ENCODE data around the gene STK17B. TPM values are rescaled to one million over a fixed set of nuclear protein-coding genes. Genes with fewer than 3 reads are reported as not detected.

Gene STK17B
- total RNA-seq, 2 donors from 2014 or later: 11.2 to 11.5 TPM

DNA sequence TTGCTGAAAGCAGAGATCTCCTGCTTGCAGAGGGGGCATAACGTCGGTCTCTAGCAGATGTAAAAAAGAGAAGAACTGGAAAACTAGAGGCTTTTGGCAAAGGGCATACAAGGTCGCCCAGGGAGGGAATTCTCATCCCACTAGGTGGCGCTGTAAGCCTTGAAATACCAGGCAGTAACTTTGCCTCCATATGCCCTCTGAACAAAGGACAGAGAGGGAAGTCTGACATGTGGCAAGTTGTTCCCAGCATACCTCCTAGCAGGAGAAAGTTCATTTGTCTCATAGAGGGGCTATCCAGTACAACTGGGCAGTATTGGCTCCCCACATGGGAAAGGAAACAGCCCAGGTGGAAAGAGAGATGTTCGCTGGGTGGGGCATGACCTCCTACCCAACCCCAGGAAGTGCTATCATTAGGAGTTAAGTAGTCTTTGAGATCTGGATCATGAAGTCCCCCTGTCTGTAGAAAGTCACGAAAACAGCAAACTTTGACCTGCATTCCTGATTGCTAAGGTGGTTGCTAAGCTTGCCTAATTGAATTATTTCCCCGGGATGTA is 39.9 kb downstream of the STK17B start:
- ATAC-seq (peak in 1 of 2 donors; percentile 51), DNase-seq (no peak)
- intact Hi-C loops (cut with DNase I): no loop called here

DNA sequence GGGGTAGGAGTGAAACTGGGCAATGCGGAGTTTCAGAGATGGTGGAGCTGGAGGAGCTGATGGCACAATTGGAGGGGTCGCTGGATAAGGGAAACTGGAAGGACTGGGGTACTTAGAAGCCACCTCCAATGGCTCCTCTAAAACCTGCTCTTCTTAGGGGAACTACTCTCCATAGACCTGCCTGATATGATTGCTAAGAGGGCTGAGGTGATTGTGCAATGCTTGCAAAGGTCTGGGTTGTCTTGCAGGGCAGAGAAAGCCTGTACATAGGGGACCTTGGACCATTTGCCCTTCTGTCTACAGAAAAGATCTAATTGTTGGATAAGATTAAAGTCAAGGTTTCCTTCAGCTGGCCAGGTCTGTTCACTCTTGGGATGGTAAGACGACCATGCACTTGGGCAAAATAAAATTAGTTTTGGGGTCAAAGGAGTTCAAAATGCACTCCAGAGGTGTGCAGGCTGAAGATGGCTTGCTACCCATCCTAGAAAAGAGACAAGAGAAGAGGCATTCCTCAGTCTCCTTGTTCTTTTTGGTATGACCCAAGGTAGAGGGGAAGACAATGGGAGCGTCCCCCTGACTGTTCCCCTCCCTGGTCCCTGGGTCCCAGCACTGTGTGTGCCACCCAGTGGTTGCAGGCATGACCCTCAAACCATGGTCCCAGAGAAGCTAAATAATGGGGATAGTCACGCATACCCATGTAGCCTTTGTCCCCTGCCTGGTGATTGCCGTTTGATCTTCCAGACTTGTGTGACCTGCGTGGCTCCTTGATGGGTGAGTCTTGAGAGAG is 41.1 kb downstream of the STK17B start:
- intact Hi-C loops (cut with DNase I): no loop called here
- no peak for ATAC-seq
- DNase-seq: no peak

DNA sequence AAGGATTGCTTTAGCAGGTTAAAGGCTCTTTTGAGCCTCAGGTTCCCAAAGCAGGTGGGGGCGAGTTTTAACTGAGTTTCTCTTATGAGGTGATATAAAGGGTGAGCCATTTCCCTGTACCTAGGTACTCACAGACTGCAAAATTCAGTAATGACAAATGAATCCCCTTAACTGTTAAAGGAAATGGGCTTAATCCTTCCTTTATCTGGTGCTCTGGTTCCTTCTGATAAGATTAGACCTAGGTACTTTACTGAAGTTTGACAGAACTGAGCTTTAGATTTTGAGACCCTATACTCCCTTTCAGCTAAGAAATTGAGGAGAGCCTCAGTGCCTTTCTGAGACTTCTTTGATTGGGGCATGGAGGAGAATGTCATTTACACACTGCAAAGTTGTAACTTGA is 42.6 kb downstream of the STK17B start:
- no peak for ATAC-seq
- intact Hi-C loops (cut with DNase I): no loop called here
- DNase-seq: no peak

DNA sequence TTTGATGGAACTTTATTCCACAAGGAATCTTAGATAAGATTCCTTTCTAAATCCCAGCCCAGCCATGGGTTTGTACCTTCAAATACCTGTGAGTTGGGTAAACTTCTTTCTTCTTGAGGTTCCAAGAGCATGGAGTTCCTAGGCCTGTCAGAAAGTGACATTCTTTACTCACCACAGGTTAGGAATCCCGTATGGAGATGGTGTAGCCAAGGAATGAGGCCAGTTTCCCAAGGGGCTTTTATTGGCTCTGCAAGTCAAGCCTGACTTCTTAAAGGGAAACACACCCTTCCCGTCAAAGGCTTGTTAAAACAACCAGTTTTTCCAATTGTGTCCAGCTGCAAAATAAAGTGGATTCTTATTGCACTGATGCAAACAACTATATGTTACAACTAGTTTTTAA is 45.8 kb downstream of the STK17B start:
- no peak for DNase-seq
- intact Hi-C loops (cut with DNase I): no loop called here
- no peak for ATAC-seq

DNA sequence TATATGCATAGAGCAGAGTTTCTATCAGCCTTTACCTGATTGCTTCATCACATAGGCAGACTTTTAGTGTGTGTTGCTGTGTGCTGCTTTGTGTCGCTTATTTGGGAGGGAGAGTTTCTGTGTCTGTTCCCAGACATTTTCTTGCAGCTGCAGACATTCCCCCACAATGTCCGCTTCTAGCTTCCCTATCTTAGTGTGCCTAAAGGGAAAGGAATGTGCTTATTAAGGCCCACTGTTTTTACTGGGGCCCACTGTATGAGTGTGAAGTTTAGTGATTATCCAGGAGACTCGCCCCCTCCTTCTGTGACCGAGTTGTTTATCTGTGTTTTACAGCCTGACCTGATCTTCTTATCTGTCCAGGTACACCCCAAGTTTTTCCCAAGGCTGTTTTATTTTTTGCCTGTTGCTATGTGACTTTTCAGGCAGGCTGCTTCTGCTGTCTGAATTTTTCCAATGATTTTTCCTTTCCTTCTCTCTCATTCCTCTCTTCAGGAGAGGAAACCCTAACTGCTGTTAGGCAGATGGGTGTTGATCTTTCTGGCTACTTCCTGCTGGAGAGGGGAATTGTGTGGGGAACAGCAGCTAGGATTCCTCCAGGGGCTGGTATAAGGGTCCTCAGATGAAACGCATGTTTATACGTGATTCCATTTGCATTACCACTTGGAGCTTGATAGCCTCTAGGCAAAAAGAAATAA is 47.6 kb downstream of the STK17B start:
- DNase-seq (no peak), ATAC-seq (peak in 1 of 2 donors; percentile 55)
- intact Hi-C loops (cut with DNase I): no loop called here

DNA sequence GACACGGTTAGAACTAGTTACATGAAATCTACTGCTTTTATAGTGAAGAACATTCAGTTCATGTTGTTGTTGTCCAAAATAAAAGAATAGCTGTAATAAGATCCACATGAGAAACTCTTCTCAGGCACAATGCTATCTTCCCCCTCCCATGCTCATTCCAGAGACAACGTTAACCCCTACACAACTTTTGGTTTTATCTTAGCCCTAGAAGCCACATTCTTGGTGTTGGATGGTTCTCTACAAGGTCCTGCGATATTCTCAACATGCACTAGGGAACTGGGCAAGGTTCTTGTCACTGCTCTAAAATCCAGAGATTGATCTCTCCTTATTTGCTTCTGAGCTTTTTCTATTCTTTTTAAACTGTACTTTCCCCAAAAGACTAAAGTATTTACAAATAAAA is 51.5 kb downstream of the STK17B start:
- ATAC-seq: no peak
- intact Hi-C loops (cut with DNase I): no loop called here
- DNase-seq: no peak

DNA sequence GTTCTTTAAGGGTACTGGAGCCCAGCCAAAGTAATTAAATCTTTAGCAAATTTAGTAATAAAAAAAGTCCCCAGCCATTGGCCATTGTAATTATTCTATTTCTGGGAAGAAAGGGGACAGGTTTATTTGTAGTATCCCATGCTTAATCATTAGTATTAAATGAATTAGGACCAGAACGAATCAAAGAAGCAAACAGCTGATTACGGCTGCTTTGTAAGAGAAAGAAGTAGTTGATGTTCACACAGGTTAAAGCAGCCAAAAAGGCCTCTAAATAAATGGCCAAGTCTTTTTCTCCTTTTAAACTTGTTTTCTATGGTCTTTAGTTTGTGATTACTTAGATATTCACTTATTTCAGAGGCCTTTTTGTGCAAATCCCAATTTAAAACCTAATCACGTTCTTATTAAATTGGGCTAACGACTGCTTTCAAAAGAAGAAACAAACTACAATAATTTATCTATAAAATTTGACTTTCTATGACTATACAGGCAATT is 54.1 kb downstream of the STK17B start:
- intact Hi-C loops (cut with DNase I): no loop called here
- ATAC-seq (no peak), DNase-seq (no peak)

DNA sequence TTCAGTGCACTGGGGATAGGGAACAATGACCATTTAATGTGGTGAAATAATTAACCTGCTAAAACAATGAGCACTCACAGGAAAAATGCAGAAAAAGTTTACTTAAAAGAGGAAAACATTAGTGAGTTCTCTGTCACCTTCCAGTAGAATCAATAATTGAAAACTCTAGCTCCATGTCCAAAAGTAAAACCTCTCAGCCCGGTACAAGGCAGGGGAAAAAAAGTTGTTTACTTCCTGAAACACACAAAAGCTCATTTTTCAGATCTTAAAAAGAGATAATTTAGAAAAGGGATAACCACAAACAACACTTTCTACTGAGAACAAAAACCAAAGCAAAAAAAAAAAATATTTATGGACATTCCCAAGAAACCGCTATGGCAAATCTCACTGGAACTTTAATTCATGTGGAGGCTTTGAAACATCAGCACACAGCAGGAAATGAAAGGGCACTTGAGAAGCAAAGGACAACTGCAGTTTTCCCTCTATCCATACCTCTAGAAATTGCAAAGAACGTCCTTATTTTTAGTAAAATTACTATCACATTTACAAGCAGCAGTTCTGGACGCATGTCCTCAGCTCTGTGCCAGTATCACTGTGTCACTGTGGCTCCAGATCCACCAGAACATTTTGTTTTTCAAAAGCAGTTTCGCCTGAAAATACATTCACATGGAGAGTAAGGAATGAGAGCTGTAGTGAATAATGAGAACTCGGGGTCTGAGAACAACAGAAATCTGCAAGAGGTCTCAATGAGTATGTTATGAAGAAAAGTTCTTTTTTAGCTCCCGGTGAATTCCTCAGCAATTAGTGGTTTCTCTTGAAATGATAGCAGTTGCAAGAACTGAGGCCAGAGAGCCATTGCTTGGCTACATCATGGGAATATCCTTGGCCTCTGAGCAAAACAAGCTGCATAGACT is 58.1 kb downstream of the STK17B start:
- intact Hi-C loops (cut with DNase I): no loop called here
- ATAC-seq (peak in 1 of 2 donors; percentile 31), DNase-seq (no peak)

DNA sequence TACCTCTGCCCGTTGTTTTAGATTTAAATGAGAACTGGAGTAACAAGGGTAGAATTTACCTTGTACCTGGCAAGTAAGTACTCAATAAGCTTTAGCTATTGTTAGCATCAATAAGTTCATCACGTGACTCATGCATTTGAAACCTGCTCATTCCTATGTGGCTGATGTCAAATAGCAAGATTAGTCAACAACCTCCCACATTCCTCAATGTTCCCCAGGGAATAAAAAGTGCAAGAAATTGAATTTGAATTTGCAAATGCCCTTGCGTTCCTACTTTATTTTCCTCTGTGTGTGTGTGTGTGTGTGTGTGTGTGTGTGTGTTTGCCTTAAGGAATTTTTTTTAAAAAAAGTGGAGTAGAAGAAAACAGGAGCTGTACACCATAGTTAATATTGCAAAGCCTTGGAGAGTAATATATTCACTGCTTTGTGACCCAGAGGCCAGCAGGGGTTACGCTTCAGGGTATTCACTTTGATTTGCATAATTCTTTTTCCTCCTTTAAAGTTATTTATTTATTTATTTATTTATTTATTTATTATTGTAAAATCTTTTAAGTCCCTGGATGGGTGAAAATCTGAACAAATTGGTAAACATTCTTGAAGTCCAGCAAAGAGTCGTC is 58.9 kb downstream of the STK17B start:
- DNase-seq (no peak), ATAC-seq (no peak)
- intact Hi-C loops (cut with DNase I): no loop called here

DNA sequence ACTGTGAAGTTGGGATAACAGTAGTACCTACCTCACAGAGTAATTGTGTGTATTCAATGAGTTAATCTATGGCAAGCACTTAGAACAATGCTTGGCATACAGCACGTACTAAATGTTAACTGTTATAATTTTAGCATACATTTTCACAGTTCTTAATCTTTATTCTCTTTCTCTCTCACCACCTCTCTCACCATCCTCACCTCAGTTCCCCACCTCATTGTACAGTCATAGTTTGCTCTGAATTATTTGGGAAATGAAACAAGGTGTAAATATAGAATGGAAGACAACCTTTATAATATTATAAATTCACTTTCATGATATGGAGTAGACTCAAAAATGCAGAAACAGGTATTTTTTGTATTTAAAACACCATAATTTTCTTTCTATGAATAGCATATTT is 62.8 kb downstream of the STK17B start:
- intact Hi-C loops (cut with DNase I): no loop called here
- ATAC-seq: no peak
- no peak for DNase-seq

DNA sequence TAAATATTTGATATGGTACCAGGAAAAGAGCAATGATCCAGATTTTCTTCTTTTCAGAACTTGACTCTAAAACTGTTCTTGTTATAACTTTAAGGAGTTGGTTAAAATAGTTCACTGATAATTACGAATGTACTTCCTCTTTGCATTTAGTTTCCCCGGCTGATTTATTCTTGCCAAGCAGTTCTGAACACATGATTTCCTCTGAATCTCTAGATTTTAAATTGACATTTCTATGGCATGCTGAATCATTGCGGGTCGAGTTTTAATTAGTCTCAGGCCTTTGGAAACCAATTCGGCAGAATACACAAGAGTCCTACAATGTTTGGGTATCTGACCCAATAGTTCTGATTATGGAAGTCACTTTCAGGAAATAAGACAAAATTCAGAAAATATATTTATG is 65.4 kb downstream of the STK17B start:
- intact Hi-C loops (cut with DNase I): no loop called here
- ATAC-seq (no peak), DNase-seq (no peak)

DNA sequence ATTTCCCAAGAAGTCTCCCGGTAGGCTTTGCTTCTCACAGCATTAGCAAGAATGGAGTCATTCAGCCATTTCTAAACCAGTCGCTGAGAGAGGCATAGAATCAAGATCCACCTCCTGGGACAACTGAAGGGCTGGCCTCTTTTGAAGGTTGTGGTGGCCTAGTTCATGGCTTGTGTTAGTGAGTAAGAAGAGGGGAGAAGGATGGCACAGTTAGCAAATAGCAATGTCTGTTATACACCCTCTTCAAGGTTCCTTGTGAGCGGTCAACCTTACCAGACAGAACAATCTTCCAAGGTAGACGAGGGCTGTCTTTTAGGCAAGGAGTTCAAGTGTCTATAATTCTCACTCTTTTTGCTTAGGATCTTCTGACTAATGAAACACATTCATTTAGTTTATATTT is 67.3 kb downstream of the STK17B start:
- DNase-seq (no peak), ATAC-seq (no peak)
- intact Hi-C loops (cut with DNase I): no loop called here

DNA sequence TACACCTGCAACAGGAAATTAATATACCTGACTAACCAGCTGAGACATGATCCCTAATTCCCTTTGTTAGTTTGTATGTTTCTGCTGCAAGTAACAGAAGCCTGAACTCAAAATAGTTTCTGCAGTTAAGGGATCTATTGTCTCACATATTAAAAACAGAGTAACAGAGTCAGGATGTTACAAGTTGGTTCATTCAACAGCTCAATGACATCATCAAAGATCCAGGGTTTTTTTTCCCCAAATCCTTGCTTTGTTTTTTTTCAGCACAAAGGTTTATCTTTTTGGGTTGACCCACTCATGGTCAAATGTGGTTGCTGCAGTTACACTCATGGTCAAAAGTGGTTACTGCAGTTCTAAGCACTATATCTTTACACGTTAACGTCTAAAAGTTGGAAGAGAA is 67.8 kb downstream of the STK17B start:
- intact Hi-C loops (cut with DNase I): no loop called here
- ATAC-seq: no peak
- no peak for DNase-seq

DNA sequence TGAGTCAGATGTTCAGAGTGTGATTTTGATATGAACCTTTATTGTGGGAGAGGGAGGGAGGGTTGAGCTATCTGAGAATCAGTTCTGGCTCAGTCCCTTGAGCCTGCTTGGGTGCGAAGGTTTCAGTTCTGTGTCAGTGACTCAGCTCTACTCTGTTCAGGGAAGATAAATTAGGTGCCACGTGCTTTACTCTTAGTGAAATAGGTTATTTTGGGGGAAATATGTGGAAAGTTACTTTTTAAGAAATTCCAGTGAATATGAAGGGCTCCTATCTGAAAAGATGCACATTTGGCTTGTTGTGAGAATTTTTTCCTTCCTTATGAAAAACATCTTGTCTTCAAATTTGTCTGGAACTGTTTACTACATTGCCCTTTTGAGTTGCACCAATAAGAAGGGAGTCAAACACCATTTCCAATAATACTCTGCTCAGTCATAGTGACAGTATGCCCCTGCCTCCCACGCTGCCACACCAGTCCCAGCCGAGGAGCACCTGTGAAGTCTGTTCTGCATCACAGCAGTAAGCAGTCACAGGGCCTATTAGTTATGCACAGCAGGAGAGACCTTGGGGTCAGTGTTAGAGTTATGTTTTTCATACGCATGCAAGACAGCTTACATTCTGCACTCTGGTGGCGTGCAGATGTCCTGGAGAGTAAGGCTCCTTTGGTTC is 69.9 kb downstream of the STK17B start:
- intact Hi-C loops (cut with DNase I): no loop called here
- peak in 1 of 2 donors; percentile 58 for ATAC-seq
- DNase-seq: no peak

DNA sequence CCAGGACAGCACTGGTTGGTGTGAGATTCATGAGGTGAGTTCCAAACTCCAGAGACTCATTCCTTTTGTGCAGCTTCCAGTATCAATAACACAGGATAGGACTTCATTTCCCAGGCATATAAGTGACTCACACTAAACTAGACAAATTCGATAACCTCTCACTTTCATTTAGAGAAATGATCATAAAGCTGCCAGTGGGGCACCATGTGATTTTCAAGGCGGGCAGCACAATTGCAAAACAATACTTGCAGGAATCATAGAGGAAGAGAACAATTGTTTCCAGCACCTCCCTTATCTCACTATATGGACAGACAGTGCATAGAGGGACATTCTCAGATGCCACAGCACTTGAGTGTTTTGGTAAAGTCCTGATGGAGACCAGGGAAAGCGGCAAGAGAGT is 71.5 kb downstream of the STK17B start:
- ATAC-seq (no peak), DNase-seq (no peak)
- intact Hi-C loops (cut with DNase I): no loop called here

DNA sequence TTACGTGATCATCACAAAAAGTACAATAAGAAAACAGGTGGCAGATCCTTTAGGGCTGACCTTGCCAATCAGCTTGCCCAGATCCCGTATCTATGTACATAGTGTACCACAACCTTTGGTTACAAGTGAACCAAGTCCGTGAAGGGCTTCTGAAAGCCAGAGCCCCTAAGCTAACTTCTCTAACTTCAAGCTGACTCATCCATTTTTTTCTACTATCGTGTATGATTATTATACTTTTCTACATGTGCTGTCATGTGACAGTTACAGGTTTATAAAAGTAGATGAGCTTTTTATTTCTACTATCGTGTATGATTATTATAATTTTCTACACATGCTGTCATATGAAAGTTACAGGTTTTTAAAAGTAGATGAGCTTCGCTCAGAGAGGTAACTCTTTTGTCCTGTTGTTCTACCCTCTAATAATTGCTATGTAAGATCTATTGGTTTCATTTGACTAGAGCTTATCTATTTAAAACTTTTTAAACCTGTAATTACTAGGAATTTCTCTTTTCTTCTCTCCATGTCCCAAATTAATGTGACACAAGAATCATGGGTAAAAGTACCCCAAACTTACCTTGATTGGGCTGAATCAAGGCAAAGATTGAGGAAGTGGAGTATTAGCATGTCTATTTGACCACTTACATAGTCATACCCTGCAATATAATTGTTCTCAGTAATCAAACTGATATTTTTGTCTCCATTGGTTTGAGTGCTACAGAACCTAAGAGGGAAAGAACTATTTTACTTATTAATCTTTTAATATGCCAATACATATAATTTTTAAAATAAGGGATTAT is 73.3 kb downstream of the STK17B start:
- intact Hi-C loops (cut with DNase I): no loop called here
- no peak for DNase-seq
- ATAC-seq: no peak

DNA sequence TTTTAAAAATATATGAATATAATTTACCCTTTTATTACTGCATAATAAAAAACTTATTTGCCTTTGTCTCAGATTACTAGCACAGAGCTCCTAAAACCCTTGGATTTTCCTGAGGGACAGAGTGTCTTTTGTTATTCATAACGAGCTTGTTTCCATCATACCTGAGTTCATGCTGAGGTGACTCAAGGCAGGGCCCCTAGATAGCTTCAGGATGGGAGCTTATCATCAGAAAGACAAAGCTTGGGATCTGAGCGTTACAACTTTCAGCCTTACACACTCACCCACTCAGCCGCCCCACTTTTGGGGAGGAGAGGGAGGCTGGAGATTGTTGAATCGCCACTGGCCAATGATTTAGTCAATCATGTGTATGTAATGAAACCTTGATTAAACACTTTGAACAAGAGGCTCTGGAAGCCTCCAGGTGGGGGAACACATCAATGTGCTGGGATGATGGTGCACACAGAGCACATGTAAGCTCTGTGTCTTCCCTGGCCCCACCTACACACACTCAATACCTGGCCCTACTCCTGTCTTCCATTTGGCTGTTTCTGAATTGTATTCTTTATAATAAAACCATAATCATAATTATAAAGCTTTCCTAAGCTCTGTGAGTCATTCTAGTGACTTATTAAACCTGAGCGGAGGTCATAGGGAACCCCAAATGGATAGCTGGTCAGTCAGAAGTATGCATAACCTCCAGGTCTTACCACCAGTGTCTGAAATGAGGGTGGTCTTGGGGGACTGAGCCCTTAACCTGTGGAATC is 74.2 kb downstream of the STK17B start:
- DNase-seq (no peak), ATAC-seq (no peak)
- intact Hi-C loops (cut with DNase I): no loop called here

Measured in left cardiac atrium (tissue), 4 donors.